Measurements from ENCODE around the gene TSHZ2.
"Not testable (repeated sequence)": the region's sequence is repeated elsewhere in the genome, so short reads cannot be mapped to it uniquely, and the experiment has no call there.

Gene TSHZ2

DNA sequence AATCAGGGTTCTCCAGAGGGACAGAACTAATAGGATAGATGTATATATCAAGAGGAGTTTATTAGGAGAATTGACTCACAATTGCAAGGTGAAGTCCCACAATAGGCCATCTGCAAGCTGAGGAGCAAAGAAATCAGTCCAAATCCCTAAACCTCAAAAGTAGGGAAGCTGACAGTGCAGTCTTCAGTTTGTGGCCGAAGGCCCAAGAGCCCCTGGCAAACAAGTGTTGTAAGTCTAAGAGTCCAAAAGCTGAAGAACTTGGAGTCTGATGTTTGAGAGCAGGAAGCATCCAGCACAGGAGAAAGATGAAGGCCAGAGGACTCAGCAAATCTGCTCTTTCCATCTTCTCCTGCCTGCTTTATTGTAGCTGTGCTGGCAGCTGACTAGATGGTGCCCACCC, 117.7 kb downstream of the TSHZ2 start:
- not testable (repeated sequence) for DNase-seq

DNA sequence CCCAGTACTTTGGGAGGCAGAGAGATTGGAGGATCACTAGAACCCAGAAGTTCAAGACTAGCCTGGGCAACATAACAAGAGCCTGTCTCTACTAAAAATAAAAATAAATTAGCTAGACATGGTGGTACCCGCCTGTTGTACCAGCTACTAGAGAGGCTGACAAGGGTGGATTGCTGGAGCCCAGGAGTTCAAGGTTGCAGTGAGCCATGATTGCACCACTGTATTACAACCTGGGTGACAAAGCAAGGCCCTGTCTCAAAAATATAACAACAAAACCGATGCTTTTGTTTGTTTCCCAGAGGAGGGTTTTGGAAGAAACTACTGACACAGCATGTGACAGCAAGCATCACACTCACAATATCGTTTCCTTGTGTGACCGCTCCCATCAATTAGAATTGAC, 119.6 kb downstream of the TSHZ2 start:
- DNase-seq, result no peak

DNA sequence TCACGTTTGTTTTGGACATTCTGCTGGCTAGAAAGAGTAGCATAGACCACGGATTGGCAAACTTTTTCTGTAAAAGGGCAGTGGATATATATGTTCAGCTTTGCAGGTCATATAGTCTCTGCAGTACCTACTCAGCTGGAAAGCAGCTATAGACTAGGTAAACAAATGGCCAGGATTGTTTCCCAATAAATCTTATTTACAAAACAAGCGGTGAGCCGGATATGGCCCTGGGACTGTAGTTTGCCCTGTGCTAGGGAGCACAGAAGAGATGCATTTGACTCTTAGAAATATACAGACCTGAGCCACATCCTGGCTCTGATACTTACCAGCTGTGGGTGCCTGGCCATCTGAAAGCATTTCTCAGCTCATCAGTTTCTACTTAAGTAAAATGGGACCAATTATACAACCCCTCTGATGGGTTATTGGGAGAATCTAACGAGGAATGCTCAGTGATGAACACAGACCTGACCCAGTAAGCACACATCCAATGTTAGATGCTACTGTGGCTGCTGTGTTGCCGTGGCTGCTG, 120.7 kb downstream of the TSHZ2 start:
- no peak for DNase-seq

DNA sequence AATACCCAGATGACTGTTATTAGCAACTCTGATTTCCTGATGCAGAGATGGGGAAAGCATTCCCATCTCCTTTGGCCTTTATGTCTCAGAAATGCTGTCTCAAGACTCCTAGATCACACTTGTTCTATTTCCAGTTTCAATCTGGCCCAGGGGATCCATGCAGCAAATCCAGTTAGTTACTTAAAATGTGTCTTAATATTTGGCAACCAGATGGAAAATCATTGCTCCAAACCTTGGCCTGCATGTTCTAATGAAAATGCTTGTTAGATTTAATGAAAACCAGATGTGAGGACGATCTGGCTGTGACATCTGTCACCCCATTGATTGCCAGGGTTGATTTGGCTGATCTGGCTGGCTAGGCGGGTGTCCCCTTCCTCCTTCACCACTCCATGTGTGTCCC, 125.2 kb downstream of the TSHZ2 start:
- no peak for DNase-seq

DNA sequence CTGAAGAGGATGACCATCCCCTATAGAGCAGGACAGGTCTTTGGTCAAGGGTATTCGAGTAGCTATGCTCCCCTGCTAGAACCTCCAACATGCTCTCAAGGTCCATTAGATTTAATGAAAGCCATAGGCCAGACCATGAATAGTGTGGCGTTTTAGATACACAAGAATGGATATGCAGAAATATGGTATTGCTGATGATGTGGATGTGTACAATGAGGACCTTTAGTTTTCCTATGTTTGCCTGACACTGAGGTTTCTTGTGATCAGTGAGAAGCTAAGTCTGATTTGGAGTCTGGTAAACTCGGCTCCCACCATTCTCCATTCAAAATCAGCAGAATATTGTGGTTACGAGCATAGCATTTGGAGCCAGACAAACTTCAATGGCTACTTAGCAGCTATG, 125.6 kb downstream of the TSHZ2 start:
- DNase-seq, result no peak

DNA sequence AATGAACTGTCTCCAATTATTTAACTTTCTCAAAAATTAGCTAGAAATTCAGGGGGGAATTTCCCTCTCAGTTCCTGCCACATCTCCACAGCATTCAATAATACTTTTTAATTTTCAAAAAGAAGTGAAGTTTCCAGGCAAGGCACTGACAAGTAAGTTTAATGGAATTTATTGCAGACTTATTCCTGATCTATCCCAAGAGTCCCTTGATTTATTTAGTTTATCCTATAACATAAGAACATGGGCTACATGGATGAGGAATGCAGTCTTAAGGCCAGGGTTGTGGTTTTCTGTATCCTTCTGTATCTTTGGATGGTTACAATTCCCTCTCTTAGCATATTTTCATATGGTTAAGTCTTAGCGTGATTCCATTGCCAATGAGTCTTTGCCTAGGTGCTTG, 126.5 kb downstream of the TSHZ2 start:
- DNase-seq, result no peak

DNA sequence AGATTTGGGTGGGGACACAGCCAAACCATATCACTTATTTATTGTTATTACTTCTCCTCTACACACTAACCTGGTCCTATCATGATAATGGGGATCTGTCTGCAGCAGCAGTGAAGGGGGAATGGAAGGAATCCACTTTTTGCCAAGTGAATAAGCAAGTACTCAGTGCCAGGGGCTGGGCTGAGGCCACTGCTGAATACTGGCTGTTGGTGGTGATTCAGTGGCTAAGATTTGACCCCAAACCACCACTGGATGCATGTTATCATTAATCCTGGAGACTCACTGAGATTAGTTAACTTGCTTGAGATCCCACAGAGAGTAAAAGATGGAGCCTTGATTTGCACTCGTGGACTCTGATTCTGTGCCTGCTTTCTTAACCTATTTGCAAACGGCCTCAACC, 127.7 kb downstream of the TSHZ2 start:
- no peak for DNase-seq

DNA sequence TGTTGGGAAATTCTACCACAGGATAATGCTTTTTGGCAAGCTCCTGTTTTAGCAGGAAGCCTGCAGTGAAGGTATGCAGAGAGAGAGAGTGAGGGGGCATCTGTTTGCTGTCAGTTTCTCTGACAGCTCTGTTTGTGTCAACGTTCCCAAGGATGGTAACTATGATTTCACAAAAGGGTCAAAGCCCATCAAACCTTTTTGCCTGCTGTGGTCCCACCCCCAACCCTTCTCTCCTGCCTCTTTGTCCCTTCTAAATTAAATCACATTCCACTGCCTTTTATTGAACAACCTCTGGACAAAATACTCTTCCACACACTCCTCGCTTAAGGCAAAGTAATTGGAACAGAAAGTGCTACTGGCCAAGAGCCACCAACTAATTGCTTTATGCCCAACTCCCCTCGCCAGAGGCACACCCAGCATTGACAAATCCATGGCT, 128.3 kb downstream of the TSHZ2 start:
- no peak for DNase-seq

DNA sequence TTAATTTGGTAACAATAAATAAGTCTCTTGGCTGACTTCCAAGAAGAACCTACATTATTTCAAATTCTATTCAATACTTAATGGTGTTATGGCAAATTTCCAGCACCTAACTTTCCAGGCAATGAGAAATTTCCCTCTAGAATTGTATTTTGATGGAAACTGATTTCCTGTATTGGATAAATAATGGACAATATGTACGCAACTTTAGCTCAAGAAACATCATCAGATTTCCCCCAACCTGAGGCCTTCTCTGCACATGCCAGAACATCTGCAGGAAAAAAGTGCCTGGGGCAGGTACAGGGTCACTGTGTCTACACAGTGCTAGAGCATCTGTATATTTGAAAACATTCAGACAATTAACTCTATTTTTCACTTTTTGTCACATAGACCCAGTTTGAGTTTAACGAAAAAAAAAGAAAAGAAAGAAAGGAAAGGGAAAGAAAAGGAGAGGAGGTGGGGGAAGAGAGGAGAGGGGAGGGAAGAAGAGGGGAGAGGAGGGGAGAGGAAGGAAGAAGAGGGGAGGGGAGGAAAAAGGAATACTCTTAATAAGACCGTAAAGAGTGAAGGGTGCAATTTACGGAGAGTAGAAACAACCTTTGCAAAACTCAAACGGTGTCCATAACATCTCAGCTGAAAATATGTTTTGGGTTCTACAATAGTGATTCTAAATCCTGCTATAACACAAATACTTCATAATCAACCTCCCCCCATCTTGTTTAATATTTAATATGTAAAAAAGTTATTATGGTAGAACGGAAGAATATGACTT, 130.0 kb downstream of the TSHZ2 start:
- no peak for DNase-seq

DNA sequence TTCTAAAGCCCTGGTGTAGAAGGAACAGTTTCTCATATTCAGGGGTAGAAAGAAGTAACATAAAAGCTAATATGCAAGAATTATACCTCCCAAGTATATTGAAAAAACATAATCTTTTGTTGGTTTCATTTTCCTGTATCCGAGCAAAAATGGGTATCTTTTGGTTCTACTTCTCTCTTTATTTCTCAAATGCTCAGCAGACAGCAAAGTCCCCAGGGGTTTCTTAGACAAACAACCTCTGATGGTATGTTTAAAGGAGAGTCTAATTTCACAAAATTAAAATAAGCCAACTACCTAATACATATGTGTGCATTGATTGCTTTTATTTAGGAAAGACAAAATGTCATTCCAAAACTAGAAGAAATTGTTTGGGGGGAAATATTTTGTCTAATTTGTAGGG, 131.0 kb downstream of the TSHZ2 start:
- no peak for DNase-seq

DNA sequence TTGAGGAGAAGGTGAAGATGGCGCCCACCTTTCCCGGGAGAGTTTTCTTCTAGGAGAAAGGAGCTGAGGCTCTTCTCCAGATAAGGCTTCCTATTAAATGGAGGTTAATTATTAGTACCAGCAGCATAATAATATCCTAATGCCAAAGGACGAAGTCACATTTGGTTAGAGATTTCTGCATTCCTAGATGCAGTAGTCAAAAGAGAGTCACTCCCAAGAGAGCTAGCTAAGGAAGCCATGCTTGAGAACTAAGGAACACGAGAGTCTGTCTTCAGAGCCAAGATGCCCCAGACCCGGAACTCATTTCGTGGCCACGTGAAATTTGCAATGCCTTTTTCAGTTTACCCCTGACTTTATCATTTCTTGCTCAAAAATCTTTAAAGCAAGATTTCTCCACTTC, 132.7 kb downstream of the TSHZ2 start:
- no peak for DNase-seq

DNA sequence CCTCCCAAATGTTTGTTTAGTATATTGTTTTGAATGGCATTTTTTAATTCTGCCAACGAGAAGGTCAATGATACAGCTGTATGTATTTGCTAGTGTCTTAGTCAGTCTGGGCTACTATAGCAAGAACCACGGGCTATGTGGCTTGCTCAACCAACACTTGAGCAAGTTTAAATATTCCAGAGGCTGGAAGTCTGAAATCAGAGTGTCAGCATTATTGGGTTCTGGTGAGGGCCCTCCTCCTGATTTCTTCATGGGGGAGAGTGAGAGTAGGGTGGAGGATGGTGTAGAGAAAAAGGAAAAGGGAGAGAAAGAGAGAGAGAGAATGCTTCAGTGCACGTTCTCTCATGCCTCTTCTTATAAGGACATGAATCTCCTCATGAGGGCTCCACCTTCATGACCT, 144.6 kb downstream of the TSHZ2 start:
- peak in 1 of 2 experiments; percentile 31 for DNase-seq

DNA sequence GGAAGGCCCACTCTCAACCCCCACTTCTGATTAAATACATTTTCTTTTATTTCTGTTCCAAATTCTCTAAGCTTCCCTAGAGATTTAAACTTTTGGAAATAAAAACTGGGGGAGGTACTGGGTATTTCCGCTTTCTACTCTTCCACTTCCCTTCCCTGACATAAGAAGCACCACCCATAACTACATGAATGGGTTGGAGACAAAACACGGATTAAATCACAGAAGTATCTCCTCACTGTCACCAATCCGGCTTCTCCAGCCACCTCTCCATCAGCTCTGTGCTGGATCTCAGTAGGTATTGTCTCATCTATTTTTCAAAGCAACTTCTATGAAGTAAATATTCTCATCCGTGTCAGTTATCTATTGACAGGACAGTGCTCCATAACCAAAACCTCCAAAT, 150.7 kb downstream of the TSHZ2 start:
- no peak for DNase-seq

DNA sequence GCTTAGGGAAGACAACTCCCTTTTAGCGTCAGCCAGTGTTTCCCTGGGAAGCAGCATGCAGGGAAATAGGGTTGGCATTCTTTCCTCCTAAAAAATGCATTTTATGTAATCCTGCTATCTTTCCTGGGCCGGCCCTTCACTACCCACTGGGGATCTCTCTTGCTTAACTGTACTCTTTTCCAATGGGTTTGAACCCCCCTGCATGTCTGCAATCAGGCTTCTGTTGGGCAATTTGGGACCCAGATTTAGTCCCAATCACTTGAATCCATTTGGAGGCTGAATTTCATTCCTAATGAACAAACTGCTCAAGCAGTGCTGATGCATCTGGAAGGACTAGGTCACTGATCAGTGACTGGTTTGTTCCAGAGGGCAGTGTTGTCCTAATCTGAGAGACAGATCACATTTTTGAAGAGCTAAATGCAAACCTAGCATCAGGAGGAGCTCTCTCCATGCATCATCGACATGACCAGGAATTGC, 152.0 kb downstream of the TSHZ2 start:
- DNase-seq, result no peak

DNA sequence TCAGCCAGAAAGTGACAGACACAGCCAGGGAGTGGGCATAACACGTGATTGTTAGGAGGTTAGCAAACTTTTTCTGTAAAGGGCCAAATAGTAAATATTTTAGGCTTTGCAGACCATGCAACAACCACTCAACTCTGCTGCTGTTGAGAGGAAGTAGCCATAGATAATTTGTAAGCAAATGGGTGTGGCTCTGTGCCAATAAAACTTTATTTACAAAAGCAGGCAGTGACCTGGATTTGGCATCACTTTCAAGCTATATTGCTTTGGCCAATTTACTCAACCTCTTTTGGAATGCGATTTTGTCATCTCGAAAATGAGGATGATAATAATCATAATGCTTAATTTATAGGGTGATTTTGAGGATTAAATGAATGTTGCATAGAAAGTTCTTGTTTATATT, 152.6 kb downstream of the TSHZ2 start:
- no peak for DNase-seq

DNA sequence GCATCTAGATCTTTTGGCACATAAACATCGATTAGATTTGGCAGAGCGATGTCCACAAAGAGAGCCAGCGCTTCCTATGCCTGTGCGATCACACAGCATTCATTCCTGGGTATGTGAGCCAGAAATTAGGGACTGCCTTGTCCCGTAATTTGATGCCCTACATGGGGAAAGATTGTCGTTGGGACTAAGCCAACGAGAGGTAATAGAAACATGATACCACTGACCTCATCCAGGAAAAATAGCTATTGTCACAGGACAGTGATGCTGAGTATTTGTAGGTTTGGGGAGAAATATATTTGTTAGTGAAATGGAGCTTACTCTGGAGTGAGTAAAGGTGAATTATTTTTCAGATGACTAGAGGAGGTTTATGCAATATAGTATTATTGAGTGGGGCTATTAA, 154.0 kb downstream of the TSHZ2 start:
- peak in 1 of 2 experiments; percentile 4 for DNase-seq

DNA sequence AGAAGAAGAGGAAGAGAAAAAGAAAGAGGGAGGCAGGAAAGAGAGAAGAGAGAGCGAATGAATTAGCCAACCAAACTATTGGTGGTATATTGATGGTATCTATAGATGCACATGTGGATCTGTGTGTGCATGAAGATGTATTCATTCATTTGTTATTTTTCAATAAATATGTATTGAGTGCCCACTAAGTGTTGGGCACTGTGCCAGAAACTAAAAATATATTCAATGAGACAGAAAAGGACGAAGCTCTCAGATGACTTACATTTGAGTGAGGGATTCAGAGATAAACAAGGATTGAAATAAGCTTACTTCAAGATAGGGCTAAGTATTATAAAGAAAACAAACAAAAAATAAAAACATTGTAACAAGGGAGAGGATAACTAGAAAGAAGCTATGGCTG, 154.9 kb downstream of the TSHZ2 start:
- no peak for DNase-seq

DNA sequence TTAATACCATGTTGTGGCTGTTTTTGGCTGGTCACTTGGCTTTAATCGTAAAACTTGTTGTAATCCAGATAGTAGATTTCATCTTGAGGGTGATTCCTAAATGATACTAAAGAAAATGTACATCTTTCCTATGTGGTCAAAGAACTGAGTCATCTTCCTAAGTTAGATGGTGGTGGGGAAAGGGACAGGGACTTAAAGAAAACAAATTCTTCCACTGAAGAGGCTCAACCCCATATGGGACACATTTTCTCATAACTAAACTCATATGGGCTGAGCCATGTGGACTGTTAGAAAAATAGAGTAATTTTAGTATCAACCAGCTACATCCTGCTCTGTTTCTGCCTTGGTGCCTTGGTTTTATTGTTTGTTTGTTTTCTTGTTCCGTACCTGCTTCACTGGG, 155.8 kb downstream of the TSHZ2 start:
- no peak for DNase-seq

DNA sequence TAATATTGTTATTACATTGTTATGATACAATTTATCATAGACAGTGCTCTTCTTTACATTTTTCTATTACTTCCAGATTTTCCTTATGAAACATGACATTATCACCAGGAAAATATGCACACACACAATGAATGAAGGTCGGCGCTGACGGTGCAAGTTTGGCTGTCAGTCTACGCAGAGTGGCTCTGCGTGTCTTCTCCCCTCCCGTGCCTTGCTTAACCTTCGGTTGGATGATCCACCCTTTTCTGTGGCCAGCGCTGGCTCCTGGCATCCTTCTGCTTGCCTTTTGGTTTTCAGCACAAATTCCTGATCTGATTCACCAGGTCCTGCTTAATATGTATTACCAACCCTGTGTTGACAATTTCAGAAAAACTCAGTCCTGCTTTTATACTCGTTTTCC, 157.4 kb downstream of the TSHZ2 start:
- DNase-seq, result no peak

DNA sequence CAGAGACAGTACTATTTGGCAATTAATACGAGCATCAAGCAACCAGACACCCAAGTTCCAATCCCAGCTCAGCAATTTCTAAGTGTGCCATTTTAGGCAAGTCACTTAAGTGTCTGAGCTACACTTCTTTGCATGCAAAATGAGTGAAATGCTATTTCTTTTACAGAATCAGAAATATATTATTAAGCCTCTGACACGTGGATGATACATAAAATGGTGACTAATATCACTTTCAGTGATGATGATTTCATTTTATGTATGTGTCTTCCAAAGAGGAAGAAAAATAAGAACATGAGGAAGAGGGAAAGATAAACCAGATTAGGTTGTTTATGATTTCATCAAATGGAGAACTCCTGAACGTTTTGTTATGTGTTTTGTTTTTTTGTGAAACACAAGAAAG, 158.6 kb downstream of the TSHZ2 start:
- DNase-seq, result no peak

DNA sequence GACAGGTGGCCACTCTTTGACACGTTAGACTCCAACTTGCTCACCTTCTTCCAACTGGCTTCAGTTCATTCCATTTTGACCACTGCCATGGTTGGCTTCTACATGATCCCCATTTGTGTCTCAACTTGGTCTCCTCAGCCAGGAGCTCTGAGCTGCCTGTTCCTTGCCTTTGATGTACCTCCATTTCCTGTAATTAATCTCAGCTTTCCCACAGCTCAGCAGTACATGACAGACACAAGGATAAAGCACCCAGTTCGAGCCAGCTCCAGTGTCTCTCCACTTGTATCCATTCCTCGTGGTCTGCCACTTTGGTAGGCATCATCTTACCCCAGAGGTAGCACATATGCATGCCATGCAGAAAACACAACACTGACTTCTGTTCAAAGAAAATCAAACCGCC, 161.0 kb downstream of the TSHZ2 start:
- DNase-seq, result no peak

DNA sequence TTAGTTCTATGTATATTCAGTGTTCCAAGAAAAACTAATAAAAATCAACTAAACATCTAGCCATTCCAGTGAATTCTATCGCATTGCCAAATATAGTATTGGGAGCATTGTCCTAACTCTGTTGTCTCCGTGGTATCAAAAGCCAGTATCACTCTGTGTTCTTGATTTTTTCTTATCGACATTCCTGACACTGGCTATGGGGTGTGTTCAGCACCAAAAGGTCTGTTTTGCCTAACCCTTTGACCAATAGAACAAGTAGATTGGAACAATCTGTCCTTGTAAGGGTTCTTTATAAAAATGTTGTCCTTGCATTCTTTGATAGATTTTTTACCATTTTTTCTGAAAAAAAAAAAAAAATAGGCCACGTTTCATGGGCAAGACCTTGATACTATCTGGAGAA, 161.5 kb downstream of the TSHZ2 start:
- DNase-seq, result no peak

DNA sequence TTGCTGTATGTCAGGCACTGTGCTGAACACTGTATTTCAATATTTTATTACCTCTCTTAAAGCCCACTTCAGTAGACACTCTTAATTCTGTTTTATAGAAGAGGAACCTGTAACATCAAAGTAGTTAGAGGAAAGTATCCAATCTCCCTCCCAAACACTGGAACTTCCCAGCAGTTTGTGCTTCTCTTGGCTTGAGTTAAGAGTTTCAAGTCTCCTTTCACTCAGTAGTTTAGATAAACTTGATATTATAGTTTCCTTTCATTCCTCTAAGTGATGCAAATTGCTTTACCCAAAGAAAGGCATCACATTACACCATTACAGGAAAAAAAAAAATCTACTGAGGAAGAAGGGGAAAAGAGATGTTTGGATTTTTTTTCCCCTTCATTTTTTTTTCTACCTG, 164.3 kb downstream of the TSHZ2 start:
- no peak for DNase-seq

DNA sequence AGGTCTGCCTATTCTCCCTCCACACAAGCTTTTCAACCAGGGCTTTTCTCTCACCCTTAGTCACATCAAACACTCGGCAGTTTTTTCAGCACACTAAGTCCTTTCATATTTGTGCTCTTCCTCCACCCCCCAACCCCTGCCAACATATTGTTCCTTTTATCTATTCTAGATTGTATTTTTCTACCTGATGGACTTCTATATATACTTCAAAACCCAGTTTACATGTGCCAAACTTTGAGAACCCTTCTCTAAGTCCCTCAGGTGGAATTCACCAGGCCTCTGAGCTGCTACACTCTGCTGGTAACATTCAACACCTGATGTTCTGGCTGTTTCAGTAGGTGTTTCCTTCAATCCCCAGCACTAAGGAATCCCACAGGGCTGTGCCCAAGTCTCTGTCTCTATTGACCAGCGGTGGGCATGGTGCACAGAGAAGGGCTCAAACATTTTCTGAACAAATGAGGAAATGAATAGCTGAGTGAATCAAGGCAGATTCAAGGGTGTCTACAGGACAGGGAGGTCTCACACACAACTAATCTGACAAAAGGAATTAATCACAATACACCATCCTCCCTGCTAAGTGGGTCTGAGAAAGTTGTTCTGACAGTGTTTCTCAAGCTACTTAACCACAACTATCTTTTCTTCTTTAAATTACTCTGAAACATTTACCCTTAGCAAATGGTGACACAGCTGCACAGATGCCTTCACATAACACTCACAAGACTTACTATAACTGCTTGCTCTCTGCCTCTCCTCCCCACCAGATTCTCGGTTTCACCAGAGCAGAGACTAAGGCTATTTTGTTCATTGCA, 166.5 kb downstream of the TSHZ2 start:
- DNase-seq, result no peak
